Thyroid gland (tissue), 4 donors: ENCODE data around the gene HPS4. TPM values are rescaled to one million over a fixed set of nuclear protein-coding genes. Genes with fewer than 3 reads are reported as not detected.
"Not testable (repeated sequence)": the region's sequence is repeated elsewhere in the genome, so short reads cannot be mapped to it uniquely, and the experiment has no call there.

Experiments used
- DNase-seq, 2 donors: peaks; one replicate each; pipeline ENCODE4 v3.0.0-alpha.2; 2019
- H3K27ac ChIP-seq, 3 donors: fragments of 200-600 bp; sonication (generic); 1 replicate in 2 of 3; 2 replicates in 1 of 3; pipeline ENCODE4 v1.5.1; 2016 to 2019; ENCODE audit warnings: mild to moderate bottlenecking in 1 of 3, moderate library complexity in 1 of 3
- H3K27me3 ChIP-seq: fragments of 200-600 bp; sonication (generic); one replicate; pipeline ENCODE4 v1.5.1; 2019
- H3K36me3 ChIP-seq, 2 donors: fragments of 200-600 bp; sonication (generic); one replicate each; pipeline ENCODE4 v1.5.1; 2016 to 2019
- H3K4me1 ChIP-seq, 2 donors: fragments of 200-600 bp; sonication (generic); one replicate each; pipeline ENCODE4 v1.5.1; 2017 to 2019
- H3K4me3 ChIP-seq, 3 donors: fragments of 200-600 bp; sonication (generic); replicated peaks in 1 of 3; 1 replicate in 2 of 3; 2 replicates in 1 of 3; pipeline ENCODE4 v1.5.1; 2016; ENCODE audit warnings: mild to moderate bottlenecking in 1 of 3
- H3K9me3 ChIP-seq: fragments of 200-600 bp; sonication (generic); one replicate; pipeline ENCODE4 v1.5.1; 2017
- POLR2A ChIP-seq, 2 donors: fragments of 450-650 bp; IDR thresholded peaks; one replicate each; pipeline ENCODE4 v1.6.1; 2017; ENCODE audit warnings: antibody characterized with exemption in 2 of 2, mild to moderate bottlenecking in 2 of 2, moderate library complexity in 1 of 2
- WGBS, 2 donors: methylation state at CpG; one replicate each; pipeline ENCODE4 v1.1.5; 2017; 5-methylcytosine and 5-hydroxymethylcytosine counted together
- intact Hi-C: fragments of 100-400 bp; cut with DNase I; formaldehyde crosslinking; loops from one replicate; pipeline ENCODE4 v1.15.1; 2023
- total RNA-seq, 4 donors: library from RNA; depleted of rRNA; stranded (reverse); fragments of >200 nt; gene quantifications; one replicate each; pipeline ENCODE4 v1.2.3, GENCODE V29; 2016
- TF ChIP-seq, protein P1 (sequence below), 6 experiments: fragments of 200-600 bp in 3 of 6; fragments of 450-650 bp in 3 of 6; sonication (generic) in 3 of 6; IDR thresholded peaks; one replicate each; pipeline ENCODE4 v1.5.1; 2016 to 2019; ENCODE audit warnings: antibody characterized with exemption in 6 of 6, mild to moderate bottlenecking in 2 of 6, inconsistent platforms in 1 of 6, moderate library complexity in 1 of 6

Gene HPS4
- total RNA-seq, 4 donors from 2014 or later = 27.4 to 51.8 (median 39.1) TPM

DNA sequence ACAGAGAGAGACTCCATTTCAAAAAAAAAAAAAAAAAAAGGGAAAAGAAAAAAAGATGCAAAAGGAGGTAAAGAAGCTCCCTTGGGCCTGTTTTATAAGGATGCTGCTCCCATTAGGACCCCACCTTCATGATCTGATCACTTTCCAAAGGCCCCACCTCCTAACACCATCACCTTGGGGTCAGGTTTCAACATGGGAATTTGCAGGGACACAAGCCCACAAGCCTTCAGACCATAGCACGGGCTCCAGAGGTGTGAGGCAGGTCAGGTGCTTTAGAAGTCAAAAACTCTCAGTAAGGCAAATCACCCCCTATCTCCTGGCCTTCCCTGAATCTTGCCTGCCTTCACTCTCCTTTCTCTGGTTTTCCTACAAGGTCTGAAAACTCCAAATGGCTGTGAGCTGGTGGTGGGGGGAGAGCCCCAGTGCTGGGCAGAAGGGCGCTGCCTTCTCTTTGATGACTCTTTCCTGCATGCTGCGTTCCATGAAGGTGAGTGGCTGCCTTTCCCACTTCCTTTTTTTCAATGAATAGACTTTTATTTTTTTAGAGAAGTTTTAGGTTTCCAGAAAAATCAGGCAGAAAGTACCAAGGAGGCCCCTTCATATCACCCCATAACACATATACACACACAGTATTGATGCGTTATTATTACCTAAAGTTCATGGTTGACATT is 41.4 kb downstream of the HPS4 start:
- Histone ChIP-seq H3K27me3 (no peaks in the 10 kb centered on the region), H3K4me3 (no peak overlapping the region), H3K4me1 (peaks cover 0 to 6% of the 10 kb centered on the region in 2 donors), H3K27ac (no peak overlapping the region), H3K36me3 (no peaks in the 10 kb centered on the region), H3K9me3 (no peaks in the 10 kb centered on the region)
- TF ChIP-seq, protein P1, sequence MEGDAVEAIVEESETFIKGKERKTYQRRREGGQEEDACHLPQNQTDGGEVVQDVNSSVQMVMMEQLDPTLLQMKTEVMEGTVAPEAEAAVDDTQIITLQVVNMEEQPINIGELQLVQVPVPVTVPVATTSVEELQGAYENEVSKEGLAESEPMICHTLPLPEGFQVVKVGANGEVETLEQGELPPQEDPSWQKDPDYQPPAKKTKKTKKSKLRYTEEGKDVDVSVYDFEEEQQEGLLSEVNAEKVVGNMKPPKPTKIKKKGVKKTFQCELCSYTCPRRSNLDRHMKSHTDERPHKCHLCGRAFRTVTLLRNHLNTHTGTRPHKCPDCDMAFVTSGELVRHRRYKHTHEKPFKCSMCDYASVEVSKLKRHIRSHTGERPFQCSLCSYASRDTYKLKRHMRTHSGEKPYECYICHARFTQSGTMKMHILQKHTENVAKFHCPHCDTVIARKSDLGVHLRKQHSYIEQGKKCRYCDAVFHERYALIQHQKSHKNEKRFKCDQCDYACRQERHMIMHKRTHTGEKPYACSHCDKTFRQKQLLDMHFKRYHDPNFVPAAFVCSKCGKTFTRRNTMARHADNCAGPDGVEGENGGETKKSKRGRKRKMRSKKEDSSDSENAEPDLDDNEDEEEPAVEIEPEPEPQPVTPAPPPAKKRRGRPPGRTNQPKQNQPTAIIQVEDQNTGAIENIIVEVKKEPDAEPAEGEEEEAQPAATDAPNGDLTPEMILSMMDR (IDR thresholded peaks at IDR 0.05) = no peak
- no peak for TF ChIP-seq POLR2A (IDR thresholded peaks at IDR 0.05)
- intact Hi-C loops = no loop called here
- WGBS, 2 donors = 86 to 88% methylated on average over 4 of the region's 4 CpGs
- no peak for DNase-seq

DNA sequence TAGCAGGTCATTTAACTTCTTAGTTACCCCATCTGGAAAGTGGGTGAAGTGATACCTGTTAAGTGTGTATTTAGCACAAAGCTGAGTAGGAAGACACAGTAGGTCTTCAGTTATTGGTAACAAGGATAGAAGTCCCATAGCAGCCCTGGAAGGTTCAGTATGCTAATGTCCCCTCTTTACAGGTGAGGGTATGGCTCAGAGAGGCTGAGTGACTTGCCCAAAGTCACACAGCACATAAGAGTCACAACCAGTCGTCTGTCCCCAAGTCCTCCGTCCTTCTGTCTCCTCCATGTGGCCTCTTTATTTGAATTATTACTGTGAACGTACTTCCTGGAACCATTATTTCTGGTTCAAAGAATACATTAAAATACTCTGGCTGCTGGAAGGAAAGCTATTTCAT is 44.0 kb downstream of the HPS4 start:
- H3K9me3 ChIP-seq = no peaks in the 10 kb centered on the region
- 86 to 90% methylated on average over 3 of the region's 3 CpGs for WGBS, 2 donors
- H3K4me1 ChIP-seq = peaks cover 0 to 6% of the 10 kb centered on the region in 2 donors
- no peak for DNase-seq
- H3K27me3 ChIP-seq = no peaks in the 10 kb centered on the region
- no peak for TF ChIP-seq POLR2A (IDR thresholded peaks at IDR 0.05)
- TF ChIP-seq, protein P1 (IDR thresholded peaks at IDR 0.05) = no peak
- no peak overlapping the region for H3K4me3 ChIP-seq
- H3K27ac ChIP-seq = no peak overlapping the region
- no peaks in the 10 kb centered on the region for H3K36me3 ChIP-seq
- intact Hi-C loops = no loop called here

DNA sequence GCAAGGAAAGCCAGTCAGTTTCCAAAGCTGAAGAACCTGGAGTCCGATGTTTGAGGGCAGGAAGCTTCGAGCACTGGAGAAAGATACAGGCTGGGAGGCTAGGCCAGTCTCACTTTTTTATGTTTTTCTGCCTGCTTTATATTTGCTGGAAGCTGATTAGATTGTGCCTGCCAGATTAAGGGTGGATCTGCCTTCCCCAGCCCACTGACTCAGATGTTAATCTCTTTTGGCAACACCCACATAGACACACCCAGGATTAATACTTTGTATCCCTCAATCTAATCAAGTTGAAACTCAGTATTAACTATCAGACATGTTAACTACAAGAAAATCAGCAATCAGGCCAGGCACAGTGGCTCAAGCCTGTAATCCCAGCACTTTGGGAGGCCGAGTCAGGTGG is 44.8 kb downstream of the HPS4 start:
- H3K9me3 ChIP-seq, intact Hi-C loops, H3K27me3 ChIP-seq, H3K36me3 ChIP-seq, H3K27ac ChIP-seq, H3K4me1 ChIP-seq, H3K4me3 ChIP-seq, DNase-seq: not testable (repeated sequence)
- 69 to 97% methylated on average over 3 of the region's 3 CpGs for WGBS, 2 donors

DNA sequence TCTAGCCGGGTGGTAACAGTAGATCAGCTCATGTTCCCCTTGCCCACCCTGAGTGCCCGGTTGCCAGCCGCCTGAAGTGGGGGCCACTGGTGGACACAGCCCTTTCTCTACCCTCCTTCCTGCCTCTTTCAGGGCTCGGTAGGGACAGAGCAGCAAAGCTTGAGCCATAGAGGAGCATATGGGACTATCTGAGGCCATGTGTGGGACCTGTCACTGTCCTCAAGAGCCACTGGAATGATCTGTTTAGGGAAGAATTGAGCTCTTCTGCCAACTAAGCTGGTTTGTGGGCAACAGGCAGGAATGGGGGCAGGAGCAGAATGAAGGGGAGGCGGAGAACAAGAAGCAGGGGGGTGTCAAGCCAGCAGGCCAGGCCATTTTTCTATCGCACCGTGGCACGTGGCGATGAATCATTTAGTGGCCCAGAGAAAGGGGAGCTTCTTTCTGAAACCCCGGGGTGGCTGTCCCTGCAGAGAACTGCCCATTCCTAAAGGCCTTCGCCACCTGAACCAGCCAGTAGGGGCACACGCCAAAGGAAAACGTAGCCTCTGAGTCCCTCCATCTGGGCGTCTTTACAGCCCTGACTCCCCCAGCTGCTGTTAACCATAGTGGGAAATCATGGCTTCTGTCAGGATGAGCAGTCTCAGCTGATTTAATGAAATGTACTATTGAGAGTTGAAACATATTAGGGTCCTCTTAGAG is 45.7 kb downstream of the HPS4 start:
- Histone ChIP-seq H3K4me1 (no peaks in the 10 kb centered on the region), H3K9me3 (no peaks in the 10 kb centered on the region), H3K27ac (no peak overlapping the region), H3K36me3 (no peaks in the 10 kb centered on the region), H3K4me3 (no peak overlapping the region), H3K27me3 (no peaks in the 10 kb centered on the region)
- intact Hi-C loops = no loop called here
- DNase-seq = no peak
- TF ChIP-seq, protein P1 (IDR thresholded peaks at IDR 0.05) = no peak
- no peak for TF ChIP-seq POLR2A (IDR thresholded peaks at IDR 0.05)
- 92 to 96% methylated on average over 14 of the region's 14 CpGs for WGBS, 2 donors

DNA sequence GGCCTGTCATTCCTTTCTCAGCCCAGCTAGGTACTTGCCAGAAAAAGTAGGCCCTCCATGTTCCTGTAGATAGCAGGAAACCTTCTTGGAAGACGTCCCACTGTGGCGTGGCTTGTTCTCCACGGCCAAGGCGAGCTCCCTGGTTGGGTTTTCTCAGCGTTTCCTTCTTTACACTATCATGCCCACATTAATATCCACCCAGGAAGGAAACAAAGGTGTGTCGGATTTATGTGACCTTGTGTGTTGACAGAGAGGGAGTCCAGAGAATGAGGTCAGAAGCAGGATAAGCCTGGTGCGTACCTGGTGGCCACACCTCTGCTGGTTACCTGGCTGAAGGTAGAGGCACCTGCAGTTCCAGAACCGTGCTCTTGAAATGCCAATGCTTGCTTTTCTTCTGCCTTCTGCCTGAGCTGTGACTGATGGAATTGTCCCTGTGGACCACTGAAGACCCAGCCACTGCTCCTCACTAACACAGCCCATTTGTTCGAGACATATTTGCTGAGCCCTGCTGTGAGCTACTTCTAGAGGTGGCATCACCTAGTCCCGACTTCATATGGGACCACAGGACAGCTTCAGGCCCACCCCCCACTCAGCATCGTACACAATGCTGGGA is 46.6 kb downstream of the HPS4 start:
- no peak overlapping the region for H3K27ac ChIP-seq
- no peak overlapping the region for H3K4me3 ChIP-seq
- intact Hi-C loops = no loop called here
- no peaks in the 10 kb centered on the region for H3K36me3 ChIP-seq
- TF ChIP-seq POLR2A (IDR thresholded peaks at IDR 0.05) = no peak
- TF ChIP-seq, protein P1 (IDR thresholded peaks at IDR 0.05) = no peak
- H3K4me1 ChIP-seq = no peaks in the 10 kb centered on the region
- H3K9me3 ChIP-seq = no peaks in the 10 kb centered on the region
- no peak for DNase-seq
- WGBS, 2 donors = 84 to 86% methylated on average over 11 of the region's 11 CpGs
- H3K27me3 ChIP-seq = no peaks in the 10 kb centered on the region
